Keratinocyte (primary cell): Measurements from ENCODE around the gene SCFD2. TPM values are rescaled to one million over a fixed set of nuclear protein-coding genes. Genes with fewer than 3 reads are reported as not detected.

Source experiments
- DNase-seq: peaks from one replicate; pipeline ENCODE4 v3.0.0-alpha.2; 2011; ENCODE audit warnings: low read depth, missing footprints, low spot score
- FAIRE-seq: peaks from 2 replicates; lab custom pipeline; 2011; peaks lifted over from hg19 to GRCh38; lab: Jason Lieb, UNC
- H2AFZ ChIP-seq: 2 replicates; pipeline ENCODE4 v1.6.0; 2012; ENCODE audit warnings: low read length, control low read depth, inconsistent platforms; ENCODE audit not compliant: control insufficient read depth
- H3K27ac ChIP-seq: 2 replicates; pipeline ENCODE4 v1.5.1; 2011; ENCODE audit warnings: low read length; ENCODE audit not compliant: control insufficient read depth, insufficient read depth
- H3K27me3 ChIP-seq: 3 replicates; pipeline ENCODE4 v1.6.0; 2011; ENCODE audit warnings: low read length; ENCODE audit not compliant: control insufficient read depth, insufficient read depth; ENCODE audit errors: extremely low read depth
- H3K36me3 ChIP-seq, 2 experiments: 2 replicates in 1 of 2; 3 replicates in 1 of 2; pipeline ENCODE4 v1.5.1; 2011; ENCODE audit warnings: low read length in 2 of 2, mild to moderate bottlenecking in 1 of 2; ENCODE audit not compliant: control insufficient read depth in 2 of 2, insufficient read depth in 2 of 2; ENCODE audit errors: extremely low read depth in 1 of 2
- H3K4me1 ChIP-seq: 3 replicates; pipeline ENCODE4 v1.5.1; 2011; ENCODE audit warnings: low read length; ENCODE audit not compliant: control insufficient read depth, insufficient read depth; ENCODE audit errors: extremely low read depth
- H3K4me2 ChIP-seq: 3 replicates; pipeline ENCODE4 v1.6.0; 2011; ENCODE audit warnings: low read depth, low read length; ENCODE audit not compliant: control insufficient read depth, insufficient read depth; ENCODE audit errors: extremely low read depth
- H3K4me3 ChIP-seq, 3 experiments: fragments of 200-600 bp in 1 of 3; sonication (generic) in 1 of 3; 2 replicates in 2 of 3; 3 replicates in 1 of 3; pipeline ENCODE4 v1.5.1; 2011 to 2016; ENCODE audit warnings: low read length in 3 of 3, mild to moderate bottlenecking in 3 of 3, control low read depth in 2 of 3, inconsistent platforms in 1 of 3, low read depth in 1 of 3, mixed read lengths in 1 of 3, mixed run types in 1 of 3, moderate library complexity in 1 of 3; ENCODE audit not compliant: control insufficient read depth in 2 of 3, insufficient read depth in 2 of 3; ENCODE audit errors: extremely low read depth in 1 of 3
- H3K79me2 ChIP-seq: 2 replicates; pipeline ENCODE4 v1.6.0; 2012; ENCODE audit warnings: low read length; ENCODE audit not compliant: control insufficient read depth, insufficient read depth
- H3K9ac ChIP-seq: 3 replicates; pipeline ENCODE4 v1.6.0; 2011; ENCODE audit warnings: low read length; ENCODE audit not compliant: control insufficient read depth, insufficient read depth; ENCODE audit errors: extremely low read depth
- H3K9me1 ChIP-seq: 3 replicates; pipeline ENCODE4 v1.6.0; 2011; ENCODE audit warnings: low read length; ENCODE audit not compliant: control insufficient read depth, insufficient read depth; ENCODE audit errors: extremely low read depth
- H3K9me3 ChIP-seq: 2 replicates; pipeline ENCODE4 v1.5.1; 2012; ENCODE audit warnings: low read depth, low read length; ENCODE audit not compliant: control insufficient read depth
- H4K20me1 ChIP-seq: 3 replicates; pipeline ENCODE4 v1.6.0; 2011; ENCODE audit warnings: low read length; ENCODE audit not compliant: control insufficient read depth, insufficient read depth; ENCODE audit errors: extremely low read depth
- EZH2 ChIP-seq: IDR thresholded peaks from one replicate; pipeline ENCODE4 v1.6.1; 2012; ENCODE audit warnings: inconsistent platforms, mild to moderate bottlenecking, low read length, moderate library complexity
- dilution Hi-C: fragments of 300-500 bp; cut with MboI; formaldehyde crosslinking; loops from one replicate; pipeline ENCODE4 v1.7.0; 2020; ENCODE audit warnings: low sequenced_read_pairs; ENCODE audit not compliant: extremely low pct_ligation_motif_present
- polyA plus RNA-seq, 5 experiments: library from polyadenylated mRNA; depleted of rRNA in 3 of 5; stranded (reverse) in 3 of 5; stranded (forward) in 1 of 5; unstranded in 1 of 5; fragments of >200 nt; gene quantifications; 1 replicate in 1 of 5; 2 replicates in 3 of 5; 3 replicates in 1 of 5; pipeline versions ENCODE4 v1.2.1 to v1.2.3, GENCODE V29; 2011 to 2012; ENCODE audit warnings: missing spikeins in 2 of 5, low read depth in 1 of 5, low replicate concordance in 1 of 5
- TF ChIP-seq, protein P1 (sequence below), 3 experiments: IDR thresholded peaks in 1 of 3; conservative IDR thresholded peaks in 1 of 3; optimal IDR thresholded peaks in 1 of 3; 2 replicates in 2 of 3; 3 replicates in 1 of 3; pipeline versions ENCODE3 to v1.5.1; 2011; ENCODE audit warnings: low read length in 3 of 3, mild to moderate bottlenecking in 3 of 3, moderate library complexity in 2 of 3, control low read depth in 1 of 3, inconsistent platforms in 1 of 3; ENCODE audit not compliant: insufficient read depth in 2 of 3; ENCODE audit errors: extremely low read depth in 1 of 3

The SCFD2 gene
- polyA plus RNA-seq, 1 donor (not counting 4 experiments of a cell fraction or from before 2014, with no cell fraction given): 13.9 TPM

DNA sequence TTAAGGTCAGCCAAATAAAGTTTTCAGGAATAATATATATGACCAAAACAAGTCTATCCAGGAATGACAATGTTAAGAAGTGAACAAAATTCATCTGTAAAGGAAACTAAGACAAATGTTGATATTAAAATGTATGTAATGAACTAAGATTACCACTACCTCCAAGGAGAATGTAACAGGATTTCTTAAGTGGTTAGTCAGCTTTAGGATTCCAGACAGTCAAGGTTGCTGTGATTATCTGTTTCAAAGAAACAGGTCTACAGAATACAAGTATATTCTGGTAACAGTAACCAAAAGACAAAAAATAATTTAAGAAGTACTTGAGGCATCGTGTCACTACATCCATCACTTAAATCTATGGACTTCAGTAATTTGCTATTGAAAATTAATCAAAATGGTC lies 172.8 kb downstream of the SCFD2 start:
- H2AFZ ChIP-seq: no peak overlapping the region
- H3K9me3 ChIP-seq: no peaks in the 10 kb centered on the region
- FAIRE-seq (no peak), DNase-seq (no peak)
- H3K27me3 ChIP-seq: no peaks in the 10 kb centered on the region
- no peak for TF ChIP-seq EZH2
- TF ChIP-seq, protein P1, sequence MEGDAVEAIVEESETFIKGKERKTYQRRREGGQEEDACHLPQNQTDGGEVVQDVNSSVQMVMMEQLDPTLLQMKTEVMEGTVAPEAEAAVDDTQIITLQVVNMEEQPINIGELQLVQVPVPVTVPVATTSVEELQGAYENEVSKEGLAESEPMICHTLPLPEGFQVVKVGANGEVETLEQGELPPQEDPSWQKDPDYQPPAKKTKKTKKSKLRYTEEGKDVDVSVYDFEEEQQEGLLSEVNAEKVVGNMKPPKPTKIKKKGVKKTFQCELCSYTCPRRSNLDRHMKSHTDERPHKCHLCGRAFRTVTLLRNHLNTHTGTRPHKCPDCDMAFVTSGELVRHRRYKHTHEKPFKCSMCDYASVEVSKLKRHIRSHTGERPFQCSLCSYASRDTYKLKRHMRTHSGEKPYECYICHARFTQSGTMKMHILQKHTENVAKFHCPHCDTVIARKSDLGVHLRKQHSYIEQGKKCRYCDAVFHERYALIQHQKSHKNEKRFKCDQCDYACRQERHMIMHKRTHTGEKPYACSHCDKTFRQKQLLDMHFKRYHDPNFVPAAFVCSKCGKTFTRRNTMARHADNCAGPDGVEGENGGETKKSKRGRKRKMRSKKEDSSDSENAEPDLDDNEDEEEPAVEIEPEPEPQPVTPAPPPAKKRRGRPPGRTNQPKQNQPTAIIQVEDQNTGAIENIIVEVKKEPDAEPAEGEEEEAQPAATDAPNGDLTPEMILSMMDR (optimal IDR thresholded peaks at IDR 0.05 in 1 of 3, IDR thresholded peaks at IDR 0.05 in 1 of 3, conservative IDR thresholded peaks at IDR 0.05 in 1 of 3; ENCODE audit: extremely low read depth in 1 of 3, insufficient read depth in 2 of 3, low read length in 3 of 3): no peak
- no peak overlapping the region for H3K9ac ChIP-seq
- no peak overlapping the region for H3K4me3 ChIP-seq
- H3K27ac ChIP-seq: no peak overlapping the region
- H3K79me2 ChIP-seq: no peaks in the 10 kb centered on the region
- dilution Hi-C loops: no loop called here
- no peaks in the 10 kb centered on the region for H4K20me1 ChIP-seq
- no peak overlapping the region for H3K4me2 ChIP-seq
- no peaks in the 10 kb centered on the region for H3K4me1 ChIP-seq
- no peaks in the 10 kb centered on the region for H3K36me3 ChIP-seq
- H3K9me1 ChIP-seq: no peaks in the 10 kb centered on the region

DNA sequence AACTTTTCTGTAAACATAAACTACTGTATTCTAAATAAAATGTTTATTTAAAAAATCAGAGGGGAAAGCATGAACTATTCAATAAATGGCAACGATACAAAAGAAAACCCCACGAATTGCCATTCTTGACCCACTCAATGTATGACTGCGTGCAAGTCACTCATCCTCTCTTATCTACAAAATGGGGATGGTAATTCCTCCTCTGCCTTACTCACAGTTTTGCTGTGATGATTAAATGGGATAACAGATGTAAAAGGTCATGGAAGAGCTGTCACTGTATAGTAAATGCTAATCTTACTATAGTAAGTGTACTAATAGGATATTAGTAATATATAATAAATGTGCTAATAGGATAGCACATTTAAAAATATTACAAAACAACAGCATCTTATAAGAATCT lies 173.4 kb downstream of the SCFD2 start:
- H3K4me3 ChIP-seq: no peak overlapping the region
- no peak overlapping the region for H2AFZ ChIP-seq
- H4K20me1 ChIP-seq: no peaks in the 10 kb centered on the region
- DNase-seq: no peak
- no peaks in the 10 kb centered on the region for H3K9me3 ChIP-seq
- H3K27ac ChIP-seq: no peak overlapping the region
- no peak overlapping the region for H3K4me2 ChIP-seq
- no peaks in the 10 kb centered on the region for H3K27me3 ChIP-seq
- H3K79me2 ChIP-seq: no peaks in the 10 kb centered on the region
- no peak for TF ChIP-seq EZH2
- TF ChIP-seq, protein P1 (optimal IDR thresholded peaks at IDR 0.05 in 1 of 3, IDR thresholded peaks at IDR 0.05 in 1 of 3, conservative IDR thresholded peaks at IDR 0.05 in 1 of 3; ENCODE audit: extremely low read depth in 1 of 3, insufficient read depth in 2 of 3, low read length in 3 of 3): no peak
- no peak for FAIRE-seq
- no peaks in the 10 kb centered on the region for H3K4me1 ChIP-seq
- no peaks in the 10 kb centered on the region for H3K9me1 ChIP-seq
- H3K9ac ChIP-seq: no peak overlapping the region
- dilution Hi-C loops: no loop called here
- H3K36me3 ChIP-seq: no peaks in the 10 kb centered on the region
